Transverse colon (tissue), 4 donors: ENCODE measurements around the gene OPA3.

ENCODE experiments used
- POLR2AphosphoS5 ChIP-seq, 3 donors: sonication (generic); formaldehyde crosslinking; IDR thresholded peaks; one replicate each; pipeline ENCODE4 v1.6.1; 2016; ENCODE audit warnings: antibody characterized with exemption in 3 of 3
- TF ChIP-seq, protein P1 (sequence below), 5 experiments: fragments of 200-600 bp in 3 of 5; fragments of 450-650 bp in 2 of 5; sonication (generic) in 3 of 5; IDR thresholded peaks; 1 replicate in 2 of 5; 2 replicates in 3 of 5; pipeline ENCODE4 v1.5.1; 2016 to 2017; ENCODE audit warnings: antibody characterized with exemption in 5 of 5, inconsistent platforms in 3 of 5, mild to moderate bottlenecking in 2 of 5, moderate library complexity in 1 of 5

- TF ChIP-seq, protein P1, sequence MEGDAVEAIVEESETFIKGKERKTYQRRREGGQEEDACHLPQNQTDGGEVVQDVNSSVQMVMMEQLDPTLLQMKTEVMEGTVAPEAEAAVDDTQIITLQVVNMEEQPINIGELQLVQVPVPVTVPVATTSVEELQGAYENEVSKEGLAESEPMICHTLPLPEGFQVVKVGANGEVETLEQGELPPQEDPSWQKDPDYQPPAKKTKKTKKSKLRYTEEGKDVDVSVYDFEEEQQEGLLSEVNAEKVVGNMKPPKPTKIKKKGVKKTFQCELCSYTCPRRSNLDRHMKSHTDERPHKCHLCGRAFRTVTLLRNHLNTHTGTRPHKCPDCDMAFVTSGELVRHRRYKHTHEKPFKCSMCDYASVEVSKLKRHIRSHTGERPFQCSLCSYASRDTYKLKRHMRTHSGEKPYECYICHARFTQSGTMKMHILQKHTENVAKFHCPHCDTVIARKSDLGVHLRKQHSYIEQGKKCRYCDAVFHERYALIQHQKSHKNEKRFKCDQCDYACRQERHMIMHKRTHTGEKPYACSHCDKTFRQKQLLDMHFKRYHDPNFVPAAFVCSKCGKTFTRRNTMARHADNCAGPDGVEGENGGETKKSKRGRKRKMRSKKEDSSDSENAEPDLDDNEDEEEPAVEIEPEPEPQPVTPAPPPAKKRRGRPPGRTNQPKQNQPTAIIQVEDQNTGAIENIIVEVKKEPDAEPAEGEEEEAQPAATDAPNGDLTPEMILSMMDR (IDR thresholded peaks at IDR 0.05) = no peak
- no peak for TF ChIP-seq POLR2AphosphoS5 (IDR thresholded peaks at IDR 0.05)
Measured at GRCh38 chr19:45574526-45574925, 10.1 kb downstream of the OPA3 start.
